ENCODE results near the gene MAP2K4.

The MAP2K4 gene

DNA sequence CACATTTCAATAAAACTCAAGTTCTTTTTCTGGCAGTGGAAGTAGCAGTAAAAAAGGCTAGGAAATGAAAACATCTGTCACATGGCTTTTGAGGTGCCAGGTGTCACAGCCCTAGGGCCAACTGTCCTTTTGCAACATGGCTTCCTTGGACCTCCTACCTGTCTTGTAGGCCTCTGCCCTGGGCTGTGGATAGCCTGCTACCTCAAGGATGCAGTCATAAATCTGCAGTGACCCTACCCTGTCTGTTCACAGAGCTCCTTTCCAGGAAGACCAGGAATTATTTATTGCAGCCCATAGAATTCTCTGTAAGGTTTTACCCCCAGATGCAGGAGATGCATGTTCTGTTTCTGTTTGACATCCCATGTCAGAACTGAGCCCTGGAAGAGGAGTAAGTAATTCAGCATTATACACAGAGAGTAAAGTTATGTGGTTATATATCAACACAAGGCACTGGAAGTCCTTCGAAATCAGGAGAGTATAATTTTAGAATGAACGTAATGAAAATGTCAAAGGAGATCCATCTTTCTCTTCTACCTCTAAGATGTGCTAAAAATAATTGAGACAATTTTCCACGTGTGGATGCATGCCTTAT lies 172.6 kb downstream of the MAP2K4 start:
- Histone ChIP-seq H3K9me3 (ENCODE audit: control insufficient read depth, insufficient read depth, low read length) (no peaks in the 10 kb centered on the region), H3K9ac (ENCODE audit: low read depth, low read length) (no peak overlapping the region), H3K36me3 (ENCODE audit: insufficient read depth, low read length) (peaks cover 3% of the 10 kb centered on the region; the same call in 1 of the 2 replicates), H3K4me1 (ENCODE audit: insufficient read depth, low read length) (no peaks in the 10 kb centered on the region)

Data from ES-I3 (cell line).